NCI-H748 treated with DMSO at 0.1 percent for 48 hours (cell line): Measurements from ENCODE around the gene CORO1C.

Experiments
- DNase-seq: peaks from one replicate; lab custom pipeline; 2025; lab: John Stamatoyannopoulos, UW

Gene CORO1C

DNA sequence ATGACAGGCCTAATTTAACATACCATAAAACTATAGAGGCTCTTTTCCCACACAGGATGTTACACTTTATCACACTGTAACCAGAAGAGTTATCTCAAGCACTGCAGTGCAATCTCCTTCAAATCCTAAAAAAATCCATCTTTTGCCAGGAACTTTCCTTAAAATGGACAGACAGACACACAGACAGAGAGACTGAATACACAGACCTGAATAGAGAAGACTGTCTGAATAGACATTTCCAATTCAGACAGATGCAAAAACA lies 6.5 kb downstream of the CORO1C start:
- DNase-seq = no peak

DNA sequence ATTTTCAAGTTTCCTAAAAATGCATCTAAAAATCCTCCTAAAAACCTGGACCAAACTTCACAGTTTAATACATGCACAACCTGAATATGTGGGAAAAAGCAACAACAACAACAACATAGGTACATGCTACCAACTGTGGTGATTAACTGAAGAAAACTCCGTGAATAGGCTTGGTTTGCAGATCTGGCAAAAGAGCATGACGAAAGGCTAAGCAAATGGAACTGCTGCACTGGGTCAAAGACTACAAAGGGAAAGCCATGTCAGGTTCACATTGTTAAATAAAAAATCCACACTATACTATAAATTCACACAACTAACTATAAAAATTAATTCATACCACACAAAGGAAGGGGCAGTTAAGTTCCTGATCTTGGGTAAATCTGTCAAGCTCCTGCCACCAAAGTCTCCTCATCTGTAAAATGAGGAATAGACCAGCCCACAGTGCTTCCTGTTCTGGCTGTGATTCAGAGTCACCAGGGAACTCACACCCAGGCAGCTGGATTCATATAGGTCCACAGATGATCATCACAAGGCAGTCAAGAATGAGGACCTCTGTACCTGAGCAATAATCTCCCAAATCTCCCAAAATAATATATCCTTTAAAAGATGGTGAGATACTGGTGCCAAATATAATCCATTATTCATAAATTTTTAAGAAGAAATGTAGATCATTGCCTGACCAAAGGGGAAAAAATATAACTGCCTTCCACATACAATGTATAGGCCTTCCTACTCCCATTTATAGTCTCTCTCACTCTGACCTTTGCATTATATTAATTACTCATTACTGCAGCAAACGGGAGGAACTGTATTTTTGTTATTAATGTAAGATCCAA lies 7.0 kb downstream of the CORO1C start:
- no peak for DNase-seq

DNA sequence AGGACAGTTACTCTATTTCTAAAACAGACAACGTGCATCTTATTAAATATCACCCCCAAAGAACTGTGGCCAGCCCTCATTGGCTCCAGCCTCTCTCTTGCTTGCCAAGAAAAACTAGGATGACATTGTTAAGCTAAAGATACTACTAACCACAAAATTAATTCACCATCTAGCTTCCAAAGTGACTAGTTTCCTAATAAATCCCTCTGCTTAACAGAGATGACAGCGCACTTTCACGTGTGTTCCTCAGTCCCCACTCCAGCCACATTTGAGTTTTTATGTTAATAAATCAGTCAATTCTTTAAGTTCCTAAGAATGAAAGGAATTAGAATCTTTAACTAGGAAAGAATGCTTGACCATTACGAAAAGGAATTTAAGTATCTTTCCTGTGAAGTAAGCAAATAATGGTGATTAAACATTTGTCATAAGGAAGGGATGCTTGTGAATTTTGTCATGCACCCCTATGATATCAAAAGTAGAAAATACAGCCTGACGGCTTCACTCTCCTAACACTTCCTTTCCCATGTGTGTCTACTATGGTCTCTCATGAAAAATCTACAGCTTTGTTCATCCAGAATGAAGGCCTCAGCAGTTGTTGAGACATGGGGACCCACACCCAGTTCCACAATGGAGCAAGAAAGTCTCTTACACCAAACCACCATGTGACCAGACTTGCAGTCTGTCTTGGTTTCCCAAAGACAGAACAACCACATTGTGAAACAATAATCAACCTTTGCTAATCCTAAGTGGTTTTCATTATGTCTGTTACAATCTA lies 8.1 kb downstream of the CORO1C start:
- no peak for DNase-seq

DNA sequence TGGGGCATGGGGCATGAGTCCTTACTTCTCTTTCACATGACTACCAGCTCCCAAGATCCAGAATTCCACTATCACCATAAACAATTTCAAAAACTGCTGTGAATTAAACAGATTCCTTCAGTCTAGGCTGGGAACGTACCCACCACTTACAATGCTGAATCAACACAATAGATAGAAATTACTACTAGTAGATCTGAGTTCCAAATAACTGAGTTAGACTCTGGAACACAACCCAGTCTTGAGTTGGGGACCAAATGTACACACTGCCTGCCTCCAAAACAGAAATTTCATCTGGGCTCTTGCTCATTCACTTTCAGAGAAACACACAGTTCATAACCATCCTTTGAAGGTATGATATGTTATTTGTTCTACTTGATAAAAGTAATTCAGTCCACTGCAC lies 8.9 kb downstream of the CORO1C start:
- DNase-seq = no peak

DNA sequence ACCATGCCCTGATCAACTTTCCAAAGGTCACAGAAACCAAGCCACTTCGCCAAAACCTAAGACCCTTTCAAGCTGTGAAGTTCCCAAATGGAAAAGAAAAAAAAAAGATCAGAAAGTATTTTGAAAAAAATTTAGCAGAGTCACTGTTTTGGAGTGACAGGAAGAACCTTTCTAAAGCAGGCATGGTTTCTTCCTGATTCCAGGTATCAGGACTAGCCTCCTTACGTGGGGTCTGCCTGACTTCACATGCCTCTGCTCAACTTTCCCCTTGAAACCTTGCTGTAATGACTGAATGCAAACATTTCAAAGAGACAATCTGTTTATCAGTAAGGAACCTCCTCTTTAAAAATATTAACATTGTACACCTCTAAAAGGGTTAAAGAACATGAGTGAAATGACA lies 9.5 kb downstream of the CORO1C start:
- no peak for DNase-seq

DNA sequence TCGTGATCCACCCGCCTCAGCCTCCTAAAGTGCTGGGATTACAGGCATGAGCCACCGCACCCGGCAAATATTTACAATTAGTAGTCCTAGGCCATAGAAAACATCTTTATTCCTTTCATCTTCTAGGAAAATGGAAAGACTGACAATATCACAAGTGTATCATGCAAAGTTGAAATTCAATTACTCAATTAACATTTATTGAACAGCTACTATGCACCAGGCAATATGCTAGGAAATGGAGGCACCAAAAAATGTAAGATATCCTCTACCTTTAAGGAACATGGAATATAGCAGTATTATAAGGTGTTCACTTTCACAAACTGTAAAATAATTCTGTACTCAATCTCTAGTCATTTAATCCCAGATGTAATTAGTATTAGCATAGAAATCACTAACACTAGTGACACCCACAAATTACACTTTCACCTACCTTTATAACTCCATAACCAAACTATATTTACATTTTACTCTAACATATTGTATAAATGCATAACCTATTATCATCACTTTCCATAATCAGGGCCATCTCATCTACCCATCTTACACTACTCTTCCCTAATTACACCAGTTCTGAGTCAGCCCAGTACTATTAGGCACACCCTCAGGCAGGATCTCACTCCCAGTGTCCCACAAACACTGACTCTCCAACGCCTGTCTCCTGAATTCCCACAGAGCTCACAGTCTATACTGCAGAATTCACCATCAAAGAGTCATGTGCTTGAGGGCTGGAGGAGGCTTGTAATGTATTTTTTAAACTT lies 10.4 kb downstream of the CORO1C start:
- DNase-seq = no peak

DNA sequence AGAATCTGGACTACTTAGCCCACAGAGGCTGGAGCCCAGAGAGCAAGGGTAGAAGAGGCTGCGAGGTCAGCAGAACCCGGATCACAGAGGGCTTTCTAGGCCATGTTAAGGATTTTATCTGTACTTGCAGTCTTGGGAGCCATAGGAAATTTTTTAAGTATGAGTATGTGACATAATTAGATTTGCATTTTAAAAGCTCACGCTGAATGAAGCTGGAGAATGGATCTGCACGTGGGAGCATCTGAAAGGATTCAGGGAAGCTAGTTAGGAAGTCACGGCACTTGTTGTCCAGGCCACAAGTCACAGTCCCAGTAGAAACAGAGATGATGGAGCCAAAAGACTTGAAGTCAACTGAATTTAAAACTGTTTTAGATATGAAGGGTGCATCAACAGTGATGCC lies 14.1 kb downstream of the CORO1C start:
- DNase-seq = no peak

DNA sequence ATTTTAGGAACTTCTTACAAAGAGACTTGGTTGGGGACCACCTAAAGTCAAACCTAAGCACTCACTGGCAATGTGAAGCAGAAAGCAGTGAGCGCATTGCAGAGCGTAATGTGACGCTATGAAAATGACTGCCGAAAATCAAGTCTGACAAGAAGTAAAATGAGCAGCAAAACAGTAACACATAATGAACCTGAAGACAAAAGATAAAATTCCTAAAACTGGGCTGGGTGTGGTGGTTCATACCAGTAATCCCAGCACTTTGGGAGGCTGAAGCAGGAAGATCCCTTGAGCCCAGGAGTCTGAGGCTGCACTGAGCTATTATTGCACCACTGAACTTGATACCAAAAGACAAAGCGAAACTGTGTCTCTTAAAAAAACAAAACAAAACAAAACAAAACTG lies 16.5 kb downstream of the CORO1C start:
- DNase-seq = no peak

DNA sequence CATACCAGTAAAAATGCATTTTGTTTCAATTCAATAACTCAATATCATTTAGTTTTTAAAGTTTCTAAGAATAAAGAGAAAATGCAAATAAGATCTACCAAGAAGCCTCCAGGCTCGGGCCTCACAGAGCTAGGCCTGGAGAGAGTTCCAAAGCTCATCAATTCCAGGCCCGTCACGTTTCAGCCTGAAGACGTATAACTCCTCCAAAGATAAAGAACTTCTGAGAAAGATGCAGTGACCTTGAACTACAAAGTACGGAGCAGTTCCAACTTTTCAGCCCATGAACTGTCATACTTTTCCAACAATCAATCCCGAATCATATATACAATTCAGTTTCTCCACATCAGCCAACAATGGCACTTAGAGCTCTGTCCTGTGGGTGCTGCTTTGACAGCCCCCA lies 17.8 kb downstream of the CORO1C start:
- DNase-seq = no peak

DNA sequence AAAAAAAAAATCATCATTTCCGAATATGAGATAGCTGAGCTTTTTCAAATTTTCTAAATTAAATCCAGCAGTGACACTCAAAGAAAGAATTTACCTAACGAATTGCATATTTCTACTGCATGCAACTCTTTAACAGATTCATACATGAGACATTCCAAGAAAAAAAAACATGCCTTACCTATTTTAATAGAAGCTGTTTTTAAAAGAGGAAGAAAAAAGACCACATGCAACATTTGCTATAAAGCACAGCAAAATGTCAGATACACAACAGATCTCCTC lies 18.5 kb downstream of the CORO1C start:
- DNase-seq = no peak

DNA sequence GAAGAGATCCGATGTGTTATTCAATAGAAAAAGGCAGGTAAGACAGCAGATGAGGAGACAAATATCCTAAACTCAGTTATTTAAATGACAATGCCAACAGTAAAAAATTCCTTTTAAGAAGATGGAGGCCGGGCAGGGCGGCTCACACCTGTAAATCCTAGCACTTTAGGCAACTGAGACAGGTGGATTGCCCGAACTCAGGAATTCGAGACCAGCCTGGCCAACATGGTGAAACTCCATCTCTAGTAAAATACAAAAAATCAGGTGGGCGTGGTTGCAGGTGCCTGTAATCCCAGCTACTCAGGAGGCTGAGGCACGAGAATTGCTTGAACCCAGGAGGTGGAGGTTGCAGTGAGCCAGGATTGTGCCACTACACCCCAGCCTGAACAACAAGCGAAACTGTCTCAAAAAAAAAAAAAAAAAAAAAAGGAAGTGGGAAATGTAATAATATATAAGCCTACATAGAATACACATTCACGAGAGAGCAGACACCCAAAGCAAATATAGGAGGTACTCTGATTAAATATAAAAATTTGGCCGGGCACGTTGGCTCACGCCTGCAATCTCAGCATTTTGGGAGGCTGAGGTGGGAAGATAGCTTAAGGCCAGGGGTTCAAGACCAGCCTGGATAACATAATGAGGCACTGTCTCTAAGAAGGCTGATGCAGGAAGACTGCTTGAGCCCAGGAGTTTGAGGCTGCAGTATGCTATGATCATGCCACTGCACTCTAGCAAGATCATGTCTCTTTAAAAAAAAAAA lies 19.0 kb downstream of the CORO1C start:
- no peak for DNase-seq

DNA sequence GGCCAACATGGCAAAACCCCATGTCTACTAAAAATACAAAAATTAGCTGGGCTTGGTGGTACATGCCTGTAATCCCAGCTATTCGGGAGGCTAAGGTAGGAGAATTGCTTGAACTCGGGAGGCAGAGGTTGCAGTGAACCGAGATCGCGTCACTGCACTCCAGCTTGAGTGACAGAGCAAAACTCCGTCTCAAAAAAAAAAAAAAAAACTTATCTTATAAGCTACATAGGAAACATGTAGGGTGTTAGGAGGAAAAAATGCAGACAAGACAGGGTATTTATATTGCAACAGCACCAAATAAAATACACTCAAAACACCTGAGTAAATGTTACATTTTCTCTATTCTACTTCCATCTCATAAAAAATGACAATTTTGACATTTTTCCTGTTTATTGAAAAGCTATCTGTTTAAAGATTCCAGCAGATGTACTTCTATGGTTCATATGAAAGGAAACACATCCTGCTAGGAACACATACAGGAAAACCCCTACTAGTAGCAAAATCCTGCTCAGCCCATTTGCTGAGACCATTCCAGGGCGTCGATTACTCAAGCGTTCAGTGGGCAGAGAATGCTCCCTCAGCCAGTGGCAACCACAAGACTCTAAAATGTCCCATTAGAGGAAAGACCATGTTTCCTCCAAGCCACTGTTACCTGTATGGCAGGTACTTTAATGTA lies 19.7 kb downstream of the CORO1C start:
- no peak for DNase-seq

DNA sequence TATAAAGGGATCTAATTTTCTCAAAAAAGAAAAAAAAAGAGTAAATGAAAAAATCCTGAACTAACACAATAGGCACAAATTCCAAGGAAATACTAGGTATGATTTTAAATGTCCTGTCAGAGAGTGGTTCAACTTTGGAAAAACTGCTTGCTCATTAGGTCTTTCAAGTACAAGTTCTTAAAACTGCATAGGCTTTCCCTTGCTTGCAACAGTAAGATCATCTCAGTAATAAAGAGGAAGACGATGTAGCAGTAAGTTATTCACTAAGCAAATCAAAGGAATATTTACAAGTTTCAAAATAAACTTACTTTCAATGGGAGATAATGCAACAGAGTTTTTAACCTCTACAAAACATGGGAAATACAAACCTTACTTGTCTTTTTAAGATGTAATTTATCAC lies 21.6 kb downstream of the CORO1C start:
- DNase-seq = no peak

DNA sequence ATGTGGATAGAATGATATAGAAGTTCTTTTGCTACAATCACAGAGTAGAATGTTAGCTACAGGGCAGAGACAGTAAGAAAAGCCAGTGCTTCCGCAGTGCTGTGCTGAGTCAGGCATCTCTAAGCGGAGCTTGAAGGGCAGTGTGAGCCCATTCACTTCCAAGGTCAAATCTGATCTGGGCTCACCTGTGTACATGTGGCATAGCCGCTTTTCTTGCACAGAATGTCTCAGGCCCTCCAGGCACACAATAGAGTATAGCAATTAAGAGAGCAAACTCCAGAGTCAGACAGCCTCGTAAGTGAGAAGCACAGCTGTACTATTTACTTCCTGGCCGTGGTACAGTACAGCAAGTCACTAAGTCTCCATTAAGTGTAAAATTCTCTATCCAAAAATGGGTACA lies 26.8 kb downstream of the CORO1C start:
- no peak for DNase-seq

DNA sequence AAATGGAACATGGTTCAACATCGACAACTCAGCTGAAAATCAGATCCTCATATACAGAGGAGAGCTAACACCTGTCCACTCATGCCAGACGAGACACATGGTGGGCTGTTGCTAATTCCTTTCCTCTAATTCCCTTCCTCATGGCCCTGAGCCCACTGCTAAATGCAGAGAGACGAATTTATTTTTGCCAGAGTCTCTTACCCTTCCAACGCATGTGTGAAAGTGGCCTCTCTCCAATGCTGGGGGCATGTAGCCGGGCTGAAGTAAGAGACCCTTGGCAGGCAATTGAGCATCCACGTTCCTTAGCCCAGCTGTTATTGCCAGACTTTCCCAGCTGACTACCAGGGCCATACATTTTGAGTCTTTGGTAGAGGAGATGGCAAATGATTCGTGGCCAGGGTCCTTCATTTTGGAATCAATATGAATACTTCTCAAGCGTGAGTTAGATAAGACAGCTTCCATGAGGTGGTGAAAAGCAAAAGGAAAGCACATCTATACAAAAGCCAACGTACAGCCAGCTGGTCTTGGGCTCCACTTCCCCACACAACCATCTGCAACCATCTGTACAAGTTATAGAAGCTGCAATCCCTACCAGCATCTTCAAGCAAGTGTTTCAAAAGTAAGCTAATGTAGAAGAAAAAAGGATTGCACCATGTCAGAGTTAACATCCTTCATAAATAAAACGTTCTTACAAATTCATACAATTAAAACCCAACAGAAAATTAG lies 28.6 kb downstream of the CORO1C start:
- no peak for DNase-seq

DNA sequence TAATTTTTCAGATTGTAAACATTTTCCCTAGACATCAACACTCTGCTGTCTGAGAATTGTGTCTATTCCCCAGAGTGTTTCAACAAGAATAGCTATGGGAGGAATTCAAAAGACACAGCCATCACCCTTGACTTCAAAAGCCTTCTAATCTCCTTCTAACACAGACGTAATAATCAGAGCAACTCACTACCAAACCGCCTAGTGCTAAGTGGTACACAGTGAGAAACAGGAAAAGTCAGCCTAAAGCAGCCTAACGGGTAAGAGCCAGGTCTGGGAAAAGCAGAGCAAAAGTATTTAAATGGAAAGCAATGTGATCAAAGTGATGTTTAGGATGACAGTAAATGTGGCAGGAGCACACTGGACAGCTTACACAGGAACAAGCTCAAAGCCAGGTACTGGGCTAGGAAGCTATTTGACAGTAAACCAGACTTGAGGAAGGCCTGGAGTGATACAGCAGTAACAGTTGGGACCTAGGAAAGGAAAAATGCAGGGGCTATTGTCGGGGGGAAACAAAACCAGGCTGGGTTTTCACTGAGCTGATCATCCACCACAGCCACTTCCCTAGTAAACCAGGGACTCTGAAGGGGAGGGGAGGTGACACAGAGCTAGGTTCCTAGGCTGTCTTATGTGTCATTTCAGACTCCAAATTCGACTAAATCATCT lies 29.4 kb downstream of the CORO1C start:
- DNase-seq = no peak

DNA sequence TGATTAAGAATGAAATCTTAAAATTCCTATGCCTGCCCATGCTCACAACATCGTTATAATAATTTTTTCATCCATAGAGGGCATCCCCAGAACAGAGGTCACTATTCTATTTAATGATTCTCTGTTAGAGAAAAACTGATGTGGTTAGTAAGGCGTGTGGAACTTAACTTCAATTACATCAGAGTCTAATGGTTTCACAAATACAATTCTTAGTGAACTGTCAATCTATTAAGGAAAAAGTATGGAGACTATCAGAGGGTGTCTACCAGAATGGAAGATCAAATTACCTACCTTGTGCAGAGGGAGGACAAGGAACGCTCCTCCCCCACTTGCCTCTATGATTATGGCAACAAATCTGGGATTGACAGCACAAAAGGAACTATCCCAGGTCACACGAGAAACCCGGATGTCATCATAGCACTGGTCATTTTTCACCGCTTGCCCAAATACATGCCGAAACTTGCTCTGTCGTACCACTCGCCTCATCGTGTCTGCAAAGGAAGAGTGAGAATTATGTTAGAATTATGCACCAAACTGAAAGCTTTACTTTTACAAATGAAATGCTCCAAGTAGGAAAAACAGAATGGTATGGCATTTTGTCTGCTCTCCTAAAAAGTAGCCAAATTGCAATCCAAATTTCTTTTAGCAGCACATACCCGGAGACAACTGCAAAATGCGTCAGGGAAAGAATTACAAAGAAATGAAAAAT lies 30.3 kb downstream of the CORO1C start:
- DNase-seq = no peak

DNA sequence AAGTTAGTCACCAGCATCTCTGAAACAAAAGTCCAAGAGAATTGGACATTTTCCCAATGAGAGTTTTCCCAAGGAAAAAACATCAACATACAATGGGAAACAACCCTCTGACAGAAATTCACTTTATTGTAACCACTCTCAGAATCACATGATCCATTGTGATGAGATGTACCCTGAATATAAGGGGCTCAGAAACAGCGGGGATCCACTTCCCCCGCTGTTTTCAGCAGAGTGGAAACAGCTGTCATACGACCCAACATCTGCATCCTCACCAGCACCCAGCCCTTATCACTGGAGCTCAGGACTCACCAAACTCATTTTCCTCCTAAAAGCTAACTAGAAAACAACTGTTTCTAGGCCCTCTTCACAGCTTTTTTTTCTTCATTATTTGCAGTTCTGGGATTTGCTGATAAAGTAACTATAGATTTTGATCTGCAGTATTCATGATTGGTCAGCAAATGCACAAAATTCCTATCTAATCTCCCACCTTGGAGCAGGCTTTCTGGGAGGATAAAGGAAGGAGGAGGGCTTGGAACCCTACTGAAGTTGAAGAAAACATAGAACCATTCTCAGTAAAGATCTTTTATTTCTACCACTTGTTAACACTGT lies 31.3 kb downstream of the CORO1C start:
- no peak for DNase-seq

DNA sequence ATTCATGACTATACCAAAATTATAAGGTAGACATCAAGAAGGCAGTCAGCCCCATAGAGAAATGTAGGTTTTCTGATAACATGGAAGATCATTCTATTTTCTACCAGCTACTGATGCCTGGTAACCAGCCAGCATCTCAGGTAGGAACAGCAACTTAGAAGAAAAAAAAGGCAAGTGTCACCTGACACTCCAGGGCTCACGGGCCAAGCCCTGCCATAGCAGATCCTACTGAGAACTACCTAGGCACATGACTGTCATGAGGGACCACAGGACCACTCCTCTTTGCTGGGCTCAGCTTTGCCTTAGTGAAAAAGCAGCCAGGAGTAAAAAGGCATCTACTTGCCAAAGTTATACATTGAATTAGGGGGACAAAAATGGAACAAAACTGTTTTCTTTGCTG lies 33.4 kb downstream of the CORO1C start:
- no peak for DNase-seq

DNA sequence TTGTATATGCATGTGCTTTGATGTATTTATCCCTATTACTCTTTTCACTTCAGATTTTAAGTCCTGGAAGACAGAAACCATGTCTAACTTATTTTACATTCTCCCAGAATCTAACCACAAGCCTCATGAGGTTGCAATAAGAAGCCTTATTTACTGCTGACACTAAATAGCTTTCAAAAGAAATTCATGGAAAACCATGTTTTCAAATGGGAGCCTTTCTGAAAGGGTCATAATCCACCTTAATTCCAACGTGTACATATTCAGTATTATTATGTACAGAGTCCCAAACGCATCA lies 34.4 kb downstream of the CORO1C start:
- DNase-seq = no peak
